H9 (cell line): ENCODE data around the gene PDCD2. TPM values are rescaled to one million over a fixed set of nuclear protein-coding genes. Genes with fewer than 3 reads are reported as not detected.

Source experiments
- DNase-seq: peaks from one replicate; pipeline ENCODE4 v3.0.0-alpha.2; 2017
- H2AFZ ChIP-seq: one replicate; pipeline ENCODE4 v1.6.1; 2013; ENCODE audit warnings: mild to moderate bottlenecking, low read length, control low read depth, moderate library complexity
- H2AK5ac ChIP-seq: 2 replicates; pipeline ENCODE4 v1.6.1; 2013; ENCODE audit warnings: low read length, control low read depth, mixed read lengths; ENCODE audit not compliant: insufficient read length
- H2BK120ac ChIP-seq: one replicate; pipeline ENCODE4 v1.6.1; 2013; ENCODE audit warnings: low read depth, mild to moderate bottlenecking, low read length, control low read depth, inconsistent platforms; ENCODE audit not compliant: poor library complexity, severe bottlenecking
- H2BK12ac ChIP-seq: 2 replicates; pipeline ENCODE4 v1.6.1; 2013; ENCODE audit warnings: low read length, control low read depth, mixed read lengths, low read depth; ENCODE audit not compliant: insufficient read length
- H2BK15ac ChIP-seq: 2 replicates; pipeline ENCODE4 v1.6.1; 2013; ENCODE audit warnings: low read depth, low read length, control low read depth
- H2BK20ac ChIP-seq: one replicate; pipeline ENCODE4 v1.6.1; 2013; ENCODE audit warnings: low read depth, mild to moderate bottlenecking, low read length, control low read depth, inconsistent platforms; ENCODE audit not compliant: poor library complexity, severe bottlenecking
- H2BK5ac ChIP-seq: 2 replicates; pipeline ENCODE4 v1.6.1; 2013; ENCODE audit warnings: low read length, control low read depth, mixed read lengths; ENCODE audit not compliant: insufficient read length
- H3K14ac ChIP-seq: 2 replicates; pipeline ENCODE4 v1.6.1; 2013; ENCODE audit warnings: low read length, control low read depth; ENCODE audit not compliant: insufficient read depth
- H3K18ac ChIP-seq: 2 replicates; pipeline ENCODE4 v1.6.1; 2013; ENCODE audit warnings: low read depth, mild to moderate bottlenecking, mixed read lengths, low read length, control low read depth; ENCODE audit not compliant: insufficient read length
- H3K23ac ChIP-seq: 2 replicates; pipeline ENCODE4 v1.6.1; 2013; ENCODE audit warnings: low read length, control low read depth, mixed read lengths, low read depth; ENCODE audit not compliant: insufficient read length
- H3K23me2 ChIP-seq: 2 replicates; pipeline ENCODE4 v1.6.1; 2013; ENCODE audit warnings: low read depth, mild to moderate bottlenecking, mixed read lengths, low read length, control low read depth; ENCODE audit not compliant: insufficient read length, poor library complexity, severe bottlenecking
- H3K27ac ChIP-seq: 2 replicates; pipeline ENCODE4 v1.5.1; 2013; ENCODE audit warnings: low read length, control low read depth, mixed read lengths, low read depth; ENCODE audit not compliant: insufficient read length
- H3K27me3 ChIP-seq: 2 replicates; pipeline ENCODE4 v1.6.1; 2013; ENCODE audit warnings: low read length, control low read depth, inconsistent platforms; ENCODE audit not compliant: insufficient read depth
- H3K4ac ChIP-seq: 2 replicates; pipeline ENCODE4 v1.6.1; 2013; ENCODE audit warnings: low read depth, mild to moderate bottlenecking, control low read depth, inconsistent platforms, low read length, moderate library complexity
- H3K4me1 ChIP-seq: 2 replicates; pipeline ENCODE4 v1.6.1; 2013; ENCODE audit warnings: low read length, control low read depth, inconsistent platforms; ENCODE audit not compliant: insufficient read depth
- H3K4me2 ChIP-seq: 2 replicates; pipeline ENCODE4 v1.6.1; 2013; ENCODE audit warnings: low read length, control low read depth, mixed read lengths; ENCODE audit not compliant: insufficient read length, insufficient read depth
- H3K56ac ChIP-seq: 2 replicates; pipeline ENCODE4 v1.6.1; 2013; ENCODE audit warnings: low read depth, mild to moderate bottlenecking, mixed read lengths, low read length, control low read depth; ENCODE audit not compliant: insufficient read length
- H3K79me1 ChIP-seq: 2 replicates; pipeline ENCODE4 v1.6.1; 2013; ENCODE audit warnings: low read depth, mild to moderate bottlenecking, moderate library complexity, low read length, control low read depth, inconsistent platforms; ENCODE audit not compliant: insufficient read depth, poor library complexity, severe bottlenecking
- H3K79me2 ChIP-seq: 2 replicates; pipeline ENCODE4 v1.6.1; 2013; ENCODE audit warnings: low read length, control low read depth, inconsistent platforms; ENCODE audit not compliant: insufficient read depth
- H3K9ac ChIP-seq: 2 replicates; pipeline ENCODE4 v1.6.1; 2013; ENCODE audit warnings: low read length, control low read depth, mixed read lengths; ENCODE audit not compliant: insufficient read length; ENCODE audit errors: extremely low read depth
- H3K9me3 ChIP-seq: one replicate; pipeline ENCODE4 v1.6.1; 2013; ENCODE audit warnings: low read depth, low read length, inconsistent platforms; ENCODE audit not compliant: control insufficient read depth
- H3T11ph ChIP-seq: one replicate; pipeline ENCODE4 v1.6.1; 2013; ENCODE audit warnings: mild to moderate bottlenecking, low read length, control low read depth, inconsistent platforms
- H4K20me1 ChIP-seq: one replicate; pipeline ENCODE4 v1.6.1; 2013; ENCODE audit not compliant: control insufficient read depth, insufficient read length, insufficient read depth
- H4K5ac ChIP-seq: 2 replicates; pipeline ENCODE4 v1.6.1; 2013; ENCODE audit warnings: low read depth, mild to moderate bottlenecking, mixed read lengths, low read length, control low read depth; ENCODE audit not compliant: insufficient read length
- H4K8ac ChIP-seq: replicated peaks from 2 replicates; pipeline ENCODE4 v1.6.1; 2013; ENCODE audit warnings: low read length, control low read depth, mixed read lengths, low read depth; ENCODE audit not compliant: insufficient read length
- H4K91ac ChIP-seq: 2 replicates; pipeline ENCODE4 v1.6.1; 2013; ENCODE audit warnings: low read depth, mild to moderate bottlenecking, moderate library complexity, mixed read lengths, low read length, control low read depth; ENCODE audit not compliant: insufficient read length
- H3K27ac Mint-ChIP-seq, 3 experiments: 2 replicates in 2 of 3; 3 replicates in 1 of 3; pipeline ENCODE4 v1.8.0; 2020 to 2021; ENCODE audit warnings: mixed read lengths in 3 of 3, mild to moderate bottlenecking in 1 of 3, moderate library complexity in 1 of 3
- H3K27me3 Mint-ChIP-seq: 2 replicates; pipeline ENCODE4 v1.8.0; 2021; ENCODE audit warnings: low read depth, mild to moderate bottlenecking, moderate library complexity, mixed read lengths
- H3K36me3 Mint-ChIP-seq, 3 experiments: 2 replicates in 2 of 3; 3 replicates in 1 of 3; pipeline ENCODE4 v1.8.0; 2020 to 2021; ENCODE audit warnings: low read depth in 3 of 3, mixed read lengths in 3 of 3; ENCODE audit not compliant: insufficient read depth in 1 of 3
- H3K4me1 Mint-ChIP-seq, 2 experiments: 2 replicates each; pipeline ENCODE4 v1.8.0; 2020; ENCODE audit warnings: mixed read lengths in 2 of 2
- H3K4me3 Mint-ChIP-seq, 2 experiments: 2 replicates in 1 of 2; 3 replicates in 1 of 2; pipeline ENCODE4 v1.8.0; 2020 to 2021; ENCODE audit warnings: mild to moderate bottlenecking in 2 of 2, mixed read lengths in 2 of 2, moderate library complexity in 1 of 2
- H3K9me3 Mint-ChIP-seq, 2 experiments: 2 replicates in 1 of 2; 3 replicates in 1 of 2; pipeline ENCODE4 v1.8.0; 2020; ENCODE audit warnings: mild to moderate bottlenecking in 2 of 2, mixed read lengths in 2 of 2, moderate library complexity in 1 of 2
- total RNA-seq: library from RNA; stranded (reverse); gene quantifications from 2 replicates; pipeline ENCODE4 v1.2.1, GENCODE V29; 2021
- TF ChIP-seq, protein P1 (sequence below): fragments of 200-600 bp; sonication (generic); conservative IDR thresholded peaks from 3 replicates; pipeline ENCODE4 v1.8.0; 2021; ENCODE audit warnings: antibody characterized with exemption, mild to moderate bottlenecking

PDCD2 gene
- total RNA-seq, 1 experiment from 2014 or later: 78.5 TPM

- Histone ChIP-seq H3K79me2 (no peaks in the 10 kb centered on the region), H4K8ac (no peak overlapping the region), H2BK20ac (no peak overlapping the region), H3K23me2 (no peaks in the 10 kb centered on the region), H3K4me1 (peaks cover 4% of the 10 kb centered on the region; the same call in 1 of the 2 replicates), H3K18ac (no peak overlapping the region), H3K9me3 (no peaks in the 10 kb centered on the region), H3K4me2 (no peak overlapping the region), H3K56ac (no peak overlapping the region), H4K91ac (no peak overlapping the region), H3K27me3 (no peaks in the 10 kb centered on the region), H3K79me1 (no peaks in the 10 kb centered on the region), H2AK5ac (no peak overlapping the region), H3K9ac (no peak overlapping the region), H4K20me1 (no peaks in the 10 kb centered on the region), H3K4ac (no peak overlapping the region), H2BK12ac (no peak overlapping the region), H2BK15ac (no peak overlapping the region), H3T11ph (no peak overlapping the region), H2BK120ac (no peak overlapping the region), H2BK5ac (no peak overlapping the region), H3K27ac (no peak overlapping the region), H3K23ac (no peak overlapping the region), H4K5ac (no peak overlapping the region), H3K14ac (no peak overlapping the region), H2AFZ (no peak overlapping the region)
- no peak overlapping the region for H3K4me3 Mint-ChIP-seq
- peaks cover 29 to 33% of the 10 kb centered on the region in 2 experiments for H3K4me1 Mint-ChIP-seq
- no peak for DNase-seq
- H3K27ac Mint-ChIP-seq: no peak overlapping the region
- H3K9me3 Mint-ChIP-seq: peaks cover 16 to 20% of the 10 kb centered on the region in 2 experiments
- peaks cover 7% of the 10 kb centered on the region; the same call in 1 of the 2 replicates for H3K27me3 Mint-ChIP-seq
- TF ChIP-seq, protein P1, sequence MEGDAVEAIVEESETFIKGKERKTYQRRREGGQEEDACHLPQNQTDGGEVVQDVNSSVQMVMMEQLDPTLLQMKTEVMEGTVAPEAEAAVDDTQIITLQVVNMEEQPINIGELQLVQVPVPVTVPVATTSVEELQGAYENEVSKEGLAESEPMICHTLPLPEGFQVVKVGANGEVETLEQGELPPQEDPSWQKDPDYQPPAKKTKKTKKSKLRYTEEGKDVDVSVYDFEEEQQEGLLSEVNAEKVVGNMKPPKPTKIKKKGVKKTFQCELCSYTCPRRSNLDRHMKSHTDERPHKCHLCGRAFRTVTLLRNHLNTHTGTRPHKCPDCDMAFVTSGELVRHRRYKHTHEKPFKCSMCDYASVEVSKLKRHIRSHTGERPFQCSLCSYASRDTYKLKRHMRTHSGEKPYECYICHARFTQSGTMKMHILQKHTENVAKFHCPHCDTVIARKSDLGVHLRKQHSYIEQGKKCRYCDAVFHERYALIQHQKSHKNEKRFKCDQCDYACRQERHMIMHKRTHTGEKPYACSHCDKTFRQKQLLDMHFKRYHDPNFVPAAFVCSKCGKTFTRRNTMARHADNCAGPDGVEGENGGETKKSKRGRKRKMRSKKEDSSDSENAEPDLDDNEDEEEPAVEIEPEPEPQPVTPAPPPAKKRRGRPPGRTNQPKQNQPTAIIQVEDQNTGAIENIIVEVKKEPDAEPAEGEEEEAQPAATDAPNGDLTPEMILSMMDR: no peak
- H3K36me3 Mint-ChIP-seq: peaks cover 0 to 19% (median 10%) of the 10 kb centered on the region in 3 experiments; a peak in 6 of 7 replicates
These were observed 12.8 kb upstream of the PDCD2 start for GRCh38 chr6:170597278-170597677.
